ENCODE data around the gene DNAJC24.
A peak's percentile ranks its signal among the peaks of the same experiment; 100 is the strongest.
"Not testable (repeated sequence)": the region's sequence is repeated elsewhere in the genome, so short reads cannot be mapped to it uniquely, and the experiment has no call there.

Gene DNAJC24

DNA sequence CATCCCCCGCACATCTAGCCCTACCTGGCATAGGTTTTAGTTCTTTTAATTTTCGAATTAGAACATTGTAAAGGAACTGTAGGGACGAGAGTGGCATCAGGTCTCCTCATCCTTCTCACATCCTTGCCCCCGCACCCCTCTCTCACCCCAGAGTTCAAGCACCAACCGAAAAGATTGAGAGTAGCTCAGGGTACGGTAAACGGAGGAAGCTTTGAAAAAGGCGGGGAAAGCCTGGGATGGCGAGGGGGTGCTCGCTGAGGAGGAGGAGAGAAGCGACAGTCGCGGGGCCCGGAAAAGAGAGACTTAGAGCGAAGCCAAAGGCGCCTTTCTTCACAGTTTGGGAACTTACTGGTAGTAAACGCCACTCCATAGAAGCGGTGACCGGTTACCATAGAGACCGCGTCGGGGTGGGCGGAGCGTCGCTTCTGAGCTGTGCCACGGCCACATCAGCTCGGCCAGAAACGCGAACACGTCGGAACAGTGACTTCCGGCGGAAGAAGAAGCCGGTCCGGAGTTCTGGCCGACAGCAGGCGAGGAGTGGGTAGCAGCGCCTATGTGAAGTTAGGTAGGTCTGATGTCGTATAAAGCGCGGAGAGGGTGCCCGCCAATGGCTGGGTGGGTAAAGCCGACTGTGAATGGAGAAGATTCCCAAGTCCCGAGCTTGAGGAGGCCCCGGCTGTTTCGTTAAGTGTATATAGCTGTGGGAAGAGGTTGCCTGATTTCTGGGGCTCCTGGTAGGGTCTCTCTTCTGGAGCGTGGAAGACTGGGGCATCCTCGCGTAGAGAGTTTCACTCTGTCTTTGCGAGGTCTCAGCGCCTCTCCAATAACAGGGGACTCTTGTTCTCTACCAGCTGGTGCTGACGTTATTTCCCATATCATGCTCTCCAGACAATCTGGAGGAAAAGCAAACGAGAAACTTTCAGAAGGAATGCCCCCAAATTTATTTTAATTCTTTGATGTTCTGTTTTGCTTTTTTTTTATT is at the start of gene DNAJC24, which contains the start of gene DCDC1:
DNAJC24 (plus strand) TSS at position 513 of the 982 bp plus-strand sequence. CDS start 889 bp downstream, outside the sequence.
DCDC1 (minus strand) TSS at position 392 of the 982 bp plus-strand sequence. CDS start 41,459 bp downstream, outside the sequence.
- peak; percentile 88 to 89 for DNase-seq (ENCODE audit: extremely low read depth in 1 of 2, low read depth in 1 of 2)

- not testable (repeated sequence) for DNase-seq (ENCODE audit: extremely low read depth in 1 of 2, low read depth in 1 of 2)
These were observed 48.2 kb upstream of the DNAJC24 start for GRCh38 chr11:31321494-31321893.

GRCh38 chr11:31323145-31323544 is 46.5 kb upstream of the DNAJC24 start:
- no peak for DNase-seq (ENCODE audit: extremely low read depth in 1 of 2, low read depth in 1 of 2)

GRCh38 chr11:31325160-31325559 is 44.5 kb upstream of the DNAJC24 start:
- DNase-seq (ENCODE audit: extremely low read depth in 1 of 2, low read depth in 1 of 2), result no peak

DNA sequence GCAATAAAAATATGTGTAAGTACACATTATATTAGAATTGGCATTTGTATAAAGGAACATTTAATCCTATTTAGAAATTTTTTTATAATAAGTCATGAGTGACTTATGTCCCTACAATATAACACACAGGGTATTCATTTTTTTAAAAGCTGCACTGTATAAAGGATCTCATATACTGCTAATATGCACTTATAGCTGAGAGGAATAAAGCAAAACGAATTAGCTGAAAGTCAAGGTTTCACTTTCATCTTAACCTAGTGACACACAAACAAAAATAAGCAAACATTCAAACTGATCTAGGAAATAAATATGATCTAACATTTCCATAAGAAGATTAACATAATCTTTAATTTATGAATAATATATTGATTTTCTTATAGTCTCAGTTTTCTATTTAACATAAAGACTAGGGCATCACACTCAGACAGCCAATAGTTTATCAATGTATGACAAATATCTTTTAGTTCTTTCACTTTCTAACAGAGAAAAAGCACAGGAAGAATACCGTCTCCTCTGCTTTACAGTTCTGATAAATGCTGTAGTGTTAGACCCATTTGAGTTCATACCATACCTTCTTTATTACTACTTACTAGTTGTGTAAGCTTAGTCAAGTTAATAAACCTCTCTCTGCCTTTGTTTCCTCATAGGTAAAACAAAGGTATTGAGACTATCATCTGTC is 43.1 kb upstream of the DNAJC24 start:
- no peak for DNase-seq (ENCODE audit: extremely low read depth in 1 of 2, low read depth in 1 of 2)

DNA sequence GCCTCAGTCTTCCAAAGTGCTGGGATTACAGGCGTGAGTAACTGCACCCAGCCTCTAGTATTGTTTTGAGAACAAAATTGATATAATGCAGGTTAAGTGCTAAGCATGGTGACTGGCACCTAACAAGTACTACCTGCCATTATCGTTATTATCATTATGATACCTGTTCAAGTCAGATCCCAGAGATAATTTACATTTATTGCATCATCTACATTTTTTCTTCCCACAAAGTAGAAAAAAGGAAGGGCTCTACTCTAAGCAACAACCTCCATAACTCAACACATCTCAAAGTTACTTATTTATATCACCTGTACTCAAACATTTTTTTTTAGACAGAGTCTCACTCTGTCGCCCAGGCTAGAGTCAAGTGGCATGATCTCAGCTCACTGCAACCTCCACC is 42.2 kb upstream of the DNAJC24 start:
- DNase-seq (ENCODE audit: extremely low read depth in 1 of 2, low read depth in 1 of 2), result no peak

DNA sequence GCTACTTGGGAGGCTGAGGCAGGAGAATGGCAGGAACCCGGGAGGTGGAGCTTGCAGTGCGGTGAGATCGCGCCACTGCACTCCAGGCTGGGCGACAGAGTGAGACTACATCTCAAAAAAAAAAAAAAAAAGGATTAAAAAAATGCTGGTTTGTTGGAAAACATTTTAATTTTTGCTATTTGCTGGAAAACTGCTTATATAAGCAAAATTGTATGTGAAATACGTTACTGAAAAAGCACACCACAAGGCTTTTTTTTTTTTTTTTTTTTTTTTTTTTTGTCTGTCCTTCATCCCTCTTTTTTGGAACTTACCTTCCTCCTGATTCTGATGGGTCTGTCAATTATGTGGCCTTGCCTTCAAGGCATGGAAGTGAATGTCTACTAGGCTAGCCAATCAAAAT is 41.0 kb upstream of the DNAJC24 start:
- no peak for DNase-seq (ENCODE audit: extremely low read depth in 1 of 2, low read depth in 1 of 2)

DNA sequence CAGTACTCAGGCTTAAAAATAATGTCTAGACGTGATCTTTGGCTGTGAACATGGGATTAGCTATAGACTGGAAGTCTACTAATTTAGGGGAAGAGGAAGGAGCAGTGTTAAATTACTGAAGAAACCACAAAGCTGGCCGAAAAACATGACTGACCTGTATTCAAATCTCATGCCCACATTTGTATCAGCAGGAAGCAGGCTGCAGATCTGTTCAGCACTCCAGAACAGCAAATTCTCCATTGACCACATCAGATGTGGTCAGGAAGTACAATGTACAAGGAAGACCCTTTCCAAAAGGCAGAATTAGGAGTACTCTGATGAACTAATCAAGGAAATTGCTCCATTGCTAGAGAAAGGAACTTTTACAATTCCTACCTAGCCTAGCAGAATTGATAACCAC is 31.9 kb upstream of the DNAJC24 start:
- DNase-seq (ENCODE audit: extremely low read depth in 1 of 2, low read depth in 1 of 2), result no peak

DNA sequence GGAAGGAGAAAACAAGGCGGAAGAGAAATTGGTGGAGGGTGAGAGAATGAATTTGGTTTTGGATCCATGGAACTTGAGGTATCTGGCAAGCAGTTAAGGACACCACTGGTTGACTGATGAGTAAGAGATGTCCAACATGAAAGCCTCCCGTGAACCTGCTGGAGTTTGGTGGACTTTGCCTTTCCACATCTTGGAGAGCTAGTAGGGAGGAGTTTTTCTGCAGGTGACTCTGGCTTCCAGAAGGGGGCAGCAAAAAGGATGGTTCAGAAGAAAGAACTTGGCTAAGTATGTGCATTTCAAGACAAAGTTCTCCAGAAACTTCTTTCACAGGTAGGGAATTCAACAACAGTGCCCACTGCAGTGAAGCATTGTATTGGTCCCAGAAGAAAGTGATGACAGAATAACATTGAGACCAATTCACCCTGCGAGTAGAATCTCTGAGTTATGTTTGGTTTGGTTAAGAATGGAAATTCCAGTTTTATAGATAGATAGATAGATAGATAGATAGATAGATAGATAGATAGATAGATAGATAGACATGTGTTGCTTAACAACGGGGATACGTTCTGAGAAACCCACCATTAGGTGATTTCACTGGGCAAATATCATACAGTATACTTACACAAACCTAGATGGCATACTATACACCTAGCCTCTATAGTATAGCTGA is 28.6 kb upstream of the DNAJC24 start:
- no peak for DNase-seq (ENCODE audit: extremely low read depth in 1 of 2, low read depth in 1 of 2)

GRCh38 chr11:31351168-31351567 is 18.5 kb upstream of the DNAJC24 start:
- no peak for DNase-seq (ENCODE audit: extremely low read depth in 1 of 2, low read depth in 1 of 2)

GRCh38 chr11:31355131-31355530 is 14.5 kb upstream of the DNAJC24 start:
- no peak for DNase-seq (ENCODE audit: extremely low read depth in 1 of 2, low read depth in 1 of 2)

DNA sequence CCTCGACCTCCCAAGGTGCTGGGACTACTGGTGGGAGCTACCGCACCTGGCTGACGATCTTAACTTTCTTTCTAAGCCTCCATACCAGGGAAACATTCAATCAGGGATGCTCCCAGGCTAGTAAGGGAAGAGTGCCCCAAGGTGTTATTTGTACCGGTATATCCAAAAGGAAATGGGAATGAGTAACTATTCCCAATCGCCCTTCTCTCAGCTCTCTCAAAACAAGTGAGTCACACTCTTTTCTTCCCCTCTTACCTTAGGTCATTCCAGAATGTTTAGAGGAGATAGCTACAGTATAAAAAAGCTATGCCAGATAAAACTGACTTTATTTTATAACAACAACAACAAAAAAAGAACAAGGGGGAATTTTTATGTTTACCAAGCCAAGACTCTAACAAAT is 13.8 kb upstream of the DNAJC24 start:
- DNase-seq (ENCODE audit: extremely low read depth in 1 of 2, low read depth in 1 of 2), result no peak

GRCh38 chr11:31361743-31362142 is 7.9 kb upstream of the DNAJC24 start:
- no peak for DNase-seq (ENCODE audit: extremely low read depth in 1 of 2, low read depth in 1 of 2)

DNA sequence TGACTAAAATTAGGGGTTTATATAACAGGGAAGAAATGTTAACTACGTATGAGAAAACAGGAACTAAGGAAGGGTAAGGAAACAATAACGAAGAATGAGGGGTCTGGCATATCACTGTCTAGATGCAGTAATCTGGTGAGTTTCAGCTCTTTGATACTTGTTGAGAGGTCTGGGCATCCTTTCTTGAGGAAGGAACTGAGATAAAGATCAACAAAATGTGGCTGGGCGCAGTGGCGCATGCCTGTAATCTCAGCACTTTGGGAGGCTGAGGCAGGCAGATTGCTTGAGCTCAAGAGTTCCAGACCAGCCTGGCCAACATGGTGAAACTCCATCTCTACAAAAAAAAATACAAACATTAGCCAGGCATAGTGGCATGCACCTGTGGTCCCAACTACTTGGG is 2.9 kb upstream of the DNAJC24 start:
- no peak for DNase-seq (ENCODE audit: extremely low read depth in 1 of 2, low read depth in 1 of 2)

GRCh38 chr11:31375879-31376278 is 6.2 kb downstream of the DNAJC24 start:
- no peak for DNase-seq (ENCODE audit: extremely low read depth in 1 of 2, low read depth in 1 of 2)

DNA sequence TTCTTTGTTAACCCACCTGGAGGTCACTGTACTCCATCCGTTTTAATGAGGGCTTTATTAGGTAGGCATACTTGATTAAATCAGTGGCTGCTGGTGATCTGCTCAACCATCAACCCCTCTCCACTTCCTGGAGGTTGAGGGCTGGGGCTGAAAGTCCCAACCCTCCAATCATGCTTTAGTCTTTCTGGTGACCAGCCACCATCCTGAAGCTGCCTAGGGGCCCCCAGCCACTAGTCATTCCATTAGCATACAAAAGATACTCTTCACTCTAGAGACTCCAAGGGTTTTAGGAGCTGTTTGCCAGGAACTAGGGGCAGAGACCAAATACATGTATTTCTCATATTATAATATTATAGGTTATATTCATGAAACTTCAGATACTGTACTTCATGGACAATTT is 13.5 kb downstream of the DNAJC24 start:
- DNase-seq (ENCODE audit: extremely low read depth in 1 of 2, low read depth in 1 of 2), result no peak

DNA sequence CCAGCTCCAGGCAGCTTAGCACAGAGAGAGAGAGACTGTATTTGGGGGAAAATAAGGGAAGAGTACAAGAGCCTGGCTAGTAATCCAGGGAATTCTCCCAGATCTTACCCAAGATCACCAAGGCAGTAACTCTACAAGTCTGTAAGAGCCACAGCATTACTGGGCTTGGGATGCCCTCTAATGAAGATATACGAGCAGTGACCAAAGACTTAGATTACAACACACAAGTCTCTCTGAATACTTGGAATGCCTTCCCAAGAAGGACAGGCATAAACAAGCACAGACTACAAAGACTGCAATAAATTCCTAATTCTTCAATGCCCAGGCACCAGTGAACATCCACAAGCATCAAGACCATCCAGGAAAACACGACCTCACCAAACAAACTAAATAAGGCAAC is 17.7 kb downstream of the DNAJC24 start:
- no peak for DNase-seq (ENCODE audit: extremely low read depth in 1 of 2, low read depth in 1 of 2)

GRCh38 chr11:31397239-31397834 is 27.7 kb downstream of the DNAJC24 start:
- DNase-seq (ENCODE audit: extremely low read depth in 1 of 2, low read depth in 1 of 2), result no peak

GRCh38 chr11:31404614-31405013 is 35.0 kb downstream of the DNAJC24 start:
- no peak for DNase-seq (ENCODE audit: extremely low read depth in 1 of 2, low read depth in 1 of 2)

DNA sequence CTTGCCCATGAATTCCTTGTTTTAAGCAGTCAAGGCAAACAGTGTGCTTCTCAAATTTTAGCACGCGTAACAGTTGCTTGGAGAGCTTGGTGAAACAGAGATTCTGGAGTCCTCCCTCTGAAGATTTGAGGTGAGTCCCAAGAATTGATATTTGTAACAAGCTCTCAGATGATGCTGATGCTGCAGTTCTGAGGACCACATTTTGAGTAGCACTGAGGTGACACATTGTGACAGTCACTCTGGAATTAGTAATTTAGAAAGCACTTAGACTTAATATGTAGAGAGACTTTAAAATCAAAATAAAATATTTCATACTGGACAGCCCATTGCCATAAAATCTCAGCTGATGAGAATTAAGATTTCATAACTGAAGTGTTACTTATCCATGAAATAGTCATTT is 38.5 kb downstream of the DNAJC24 start:
- DNase-seq (ENCODE audit: extremely low read depth in 1 of 2, low read depth in 1 of 2), result no peak

- DNase-seq (ENCODE audit: extremely low read depth in 1 of 2, low read depth in 1 of 2), result no peak
These were observed 43.3 kb downstream of the DNAJC24 start for GRCh38 chr11:31412946-31413345.

Measured in activated CD8-positive, alpha-beta memory T cell treated with anti-CD3 and anti-CD28 coated beads for 1 hour (primary cell).